GM19023 (cell line): ENCODE results near the gene MED13L.
"Not testable (repeated sequence)": the region's sequence is repeated elsewhere in the genome, so short reads cannot be mapped to it uniquely, and the experiment has no call there.

Source experiments
- ATAC-seq: cut with Tn5 transposase; IDR thresholded peaks from one replicate; pipeline ENCODE4 v1.9.1; 2021; ENCODE audit warnings: mild to moderate bottlenecking, moderate library complexity; ENCODE audit not compliant: unreplicated experiment

Gene MED13L

DNA sequence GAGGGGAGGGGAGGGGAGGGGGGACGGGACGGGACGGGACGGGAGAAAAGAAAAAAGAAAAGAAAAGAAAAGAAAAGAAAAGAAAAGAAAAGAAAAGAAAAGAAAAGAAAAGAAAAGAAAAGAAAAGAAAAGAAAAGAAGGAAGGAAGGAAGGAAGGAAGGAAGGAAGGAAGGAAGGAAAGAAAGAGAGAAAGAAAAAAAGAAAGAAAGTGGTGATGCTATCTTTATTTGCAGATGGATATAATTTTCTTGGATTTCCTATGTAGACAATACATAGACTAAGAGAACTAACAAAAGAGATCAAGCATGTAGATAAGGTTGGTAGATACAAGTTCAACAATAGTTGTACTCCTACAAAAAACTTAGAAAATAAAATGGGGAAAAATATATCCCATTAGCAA lies 245.9 kb downstream of the MED13L start:
- ATAC-seq: not testable (repeated sequence)

DNA sequence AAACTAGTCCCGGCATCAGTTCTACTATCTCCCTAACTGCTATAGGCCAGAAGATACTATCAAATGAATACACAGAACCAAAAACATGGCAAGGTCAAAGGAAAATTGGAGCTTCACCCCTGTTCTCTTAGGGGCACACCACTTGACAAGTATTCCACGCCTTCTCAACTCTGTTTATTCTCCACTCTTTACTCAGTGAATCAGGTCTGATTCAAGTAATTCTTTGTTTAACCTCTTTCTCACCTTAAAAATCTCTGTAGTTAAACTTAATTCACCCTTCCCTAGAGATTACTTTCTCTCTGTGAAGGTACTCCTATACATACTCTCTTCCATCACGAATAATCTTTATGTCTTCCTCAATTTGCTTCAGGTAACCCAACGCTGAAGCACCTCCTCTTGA lies 248.9 kb downstream of the MED13L start:
- no peak for ATAC-seq

DNA sequence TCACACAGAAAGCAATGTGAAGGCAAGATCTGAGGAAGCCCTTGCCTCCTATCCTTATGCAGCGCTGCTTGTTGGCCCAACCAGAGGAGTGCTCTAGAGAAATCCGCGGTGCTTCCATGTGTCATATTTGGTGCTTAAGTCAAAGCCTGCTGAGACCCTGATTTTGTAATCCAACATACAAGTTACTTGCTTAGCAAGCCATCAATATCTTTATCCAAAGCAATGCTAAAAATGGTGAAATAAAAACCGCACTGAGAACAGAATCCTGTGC lies 250.0 kb downstream of the MED13L start:
- no peak for ATAC-seq

GRCh38 chr12:116026768-116027550 lies 250.5 kb downstream of the MED13L start:
- ATAC-seq: no peak

- no peak for ATAC-seq
These were observed 251.1 kb downstream of the MED13L start for GRCh38 chr12:116026346-116026745.

GRCh38 chr12:116024769-116025168 lies 252.7 kb downstream of the MED13L start:
- no peak for ATAC-seq

DNA sequence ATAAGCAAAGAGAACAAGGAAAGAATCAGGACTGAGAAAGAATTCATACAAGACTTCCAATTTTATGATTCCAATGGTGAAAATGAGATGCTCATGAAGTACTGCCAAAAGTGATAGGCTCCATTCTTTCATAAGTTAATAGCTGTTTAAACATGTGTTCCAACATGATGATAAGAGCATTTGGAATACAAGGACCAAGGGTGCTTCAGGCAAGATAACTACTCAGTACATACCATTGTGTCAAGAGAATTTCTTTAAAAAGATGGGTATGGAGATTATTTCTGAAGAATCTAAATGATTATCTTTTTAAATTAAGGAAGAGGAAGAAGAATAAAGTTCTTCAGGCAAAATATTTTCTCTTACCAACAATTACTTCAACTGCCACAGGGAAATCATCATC lies 258.1 kb downstream of the MED13L start:
- ATAC-seq: no peak

- no peak for ATAC-seq
These were observed 259.2 kb downstream of the MED13L start for GRCh38 chr12:116018282-116018681.

DNA sequence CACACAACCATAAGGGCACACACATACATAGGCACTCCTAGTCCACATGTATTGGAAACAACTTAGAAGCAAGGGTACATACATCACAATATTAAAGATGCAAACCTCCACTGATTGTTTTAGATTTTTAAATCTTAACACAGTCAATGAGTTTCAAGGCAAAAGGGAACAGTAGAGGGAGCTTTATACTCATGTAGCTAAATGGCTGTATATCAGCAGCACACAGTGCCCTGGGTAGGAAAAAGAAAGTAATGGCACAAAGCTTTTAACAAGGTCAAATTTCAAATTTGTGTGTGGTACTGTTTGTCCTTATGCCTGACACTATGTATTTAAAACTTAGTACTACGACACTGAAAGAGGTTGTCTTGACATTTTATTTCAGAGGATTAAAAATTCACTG lies 262.0 kb downstream of the MED13L start:
- no peak for ATAC-seq

- no peak for ATAC-seq
These were observed 264.7 kb downstream of the MED13L start for GRCh38 chr12:116012757-116013156.

DNA sequence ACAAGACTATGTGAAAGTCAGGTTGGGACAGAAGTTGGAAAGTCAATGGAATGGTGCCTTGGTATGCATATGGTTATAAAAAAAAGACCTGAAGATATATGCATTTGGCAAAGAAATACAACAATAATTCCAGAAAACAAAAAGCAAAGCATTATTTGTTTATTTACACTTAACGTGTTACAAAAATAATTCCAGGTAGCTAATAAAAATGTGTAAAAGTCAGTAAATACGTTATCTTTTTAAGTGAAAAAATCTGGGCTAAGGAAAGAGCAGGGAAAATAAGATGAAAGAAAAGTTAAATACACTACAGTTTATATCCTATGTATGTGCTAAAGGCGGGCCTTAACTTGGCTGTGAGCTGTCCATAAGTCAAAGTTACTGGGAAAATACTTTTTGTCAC lies 266.3 kb downstream of the MED13L start:
- no peak for ATAC-seq

DNA sequence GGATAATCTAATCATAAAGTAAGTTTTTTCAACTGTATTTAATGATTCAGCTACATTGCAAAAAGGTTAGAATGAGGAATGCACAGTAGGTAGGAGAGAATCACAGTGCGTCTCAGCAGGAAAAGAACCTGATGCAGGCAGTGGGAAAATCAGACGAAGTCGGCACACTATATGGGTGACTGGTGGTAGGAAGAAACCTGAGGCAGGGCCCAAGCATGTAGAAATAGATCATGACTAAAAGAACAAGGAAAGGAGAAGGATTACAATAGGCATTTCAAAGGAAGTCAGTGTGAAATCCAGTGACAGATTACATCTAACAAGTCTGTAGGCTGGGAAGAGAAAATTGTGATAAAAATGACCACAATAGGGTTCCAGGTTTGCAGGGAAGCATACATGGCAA lies 267.0 kb downstream of the MED13L start:
- ATAC-seq: no peak

DNA sequence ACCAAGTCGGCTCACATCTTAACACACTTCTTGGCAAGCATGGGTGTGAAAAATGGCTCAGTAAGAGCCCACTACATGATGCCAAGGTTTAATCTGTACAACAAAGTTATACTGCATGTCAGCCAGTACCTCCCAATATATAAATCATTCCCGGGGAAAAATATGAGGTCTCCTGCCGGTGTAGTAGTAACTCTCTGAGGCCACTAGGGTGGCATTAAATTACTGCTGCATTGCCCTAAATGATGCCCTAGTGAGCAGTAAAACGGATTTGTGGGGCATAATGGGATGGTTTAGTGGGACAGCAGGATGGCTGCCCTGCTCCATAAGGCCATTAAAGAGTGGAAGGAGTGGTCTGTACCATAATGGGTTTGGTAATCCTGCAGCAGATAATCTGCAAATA lies 267.7 kb downstream of the MED13L start:
- ATAC-seq: no peak

DNA sequence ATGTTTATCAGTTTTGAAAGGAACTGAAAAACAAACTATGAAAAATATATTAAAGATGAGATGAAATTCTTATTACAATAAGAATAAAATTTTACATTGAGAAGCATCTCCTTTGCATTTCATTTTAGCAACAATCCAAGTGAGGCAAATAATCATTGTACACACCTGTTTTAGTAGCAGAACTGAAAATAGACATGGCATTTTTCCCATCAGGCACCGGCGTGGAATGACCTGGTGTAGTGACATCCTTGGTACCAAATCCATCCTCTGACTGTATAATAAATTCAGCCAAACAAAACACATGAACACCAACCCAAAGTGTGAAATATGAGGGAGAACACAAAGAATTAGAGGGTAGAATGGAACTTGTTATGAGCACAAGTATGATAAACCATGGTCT lies 271.4 kb downstream of the MED13L start:
- no peak for ATAC-seq

DNA sequence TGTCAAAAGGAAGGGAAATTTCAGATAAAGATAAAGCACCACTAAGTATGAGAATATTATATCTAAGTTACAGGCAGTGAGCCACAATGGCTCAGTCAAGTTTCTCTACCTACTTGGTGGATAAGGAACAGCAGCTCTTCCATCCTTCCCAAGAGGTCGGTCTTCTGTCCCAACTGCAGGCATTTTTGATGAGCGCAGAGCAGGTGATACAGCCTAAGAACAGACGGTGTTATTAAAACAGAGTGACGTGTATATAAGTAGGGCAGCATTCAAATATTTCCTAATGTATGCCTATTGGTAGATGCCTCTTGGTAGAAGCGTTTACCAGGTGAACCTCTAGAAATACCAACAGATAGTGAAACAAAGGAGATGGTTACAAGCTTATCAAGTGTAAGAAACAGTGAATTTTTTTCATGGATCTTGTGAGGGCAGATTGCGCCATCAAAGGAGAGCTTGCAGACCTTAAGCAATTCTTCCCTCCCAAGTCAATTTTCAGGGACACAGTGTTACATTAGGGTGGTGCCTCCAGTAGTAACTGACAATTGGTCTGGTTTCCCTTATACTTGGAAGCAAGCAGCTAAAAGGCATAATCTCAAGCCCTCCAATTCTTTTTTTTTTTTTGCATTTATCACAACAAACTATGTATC lies 274.5 kb downstream of the MED13L start:
- ATAC-seq: no peak

DNA sequence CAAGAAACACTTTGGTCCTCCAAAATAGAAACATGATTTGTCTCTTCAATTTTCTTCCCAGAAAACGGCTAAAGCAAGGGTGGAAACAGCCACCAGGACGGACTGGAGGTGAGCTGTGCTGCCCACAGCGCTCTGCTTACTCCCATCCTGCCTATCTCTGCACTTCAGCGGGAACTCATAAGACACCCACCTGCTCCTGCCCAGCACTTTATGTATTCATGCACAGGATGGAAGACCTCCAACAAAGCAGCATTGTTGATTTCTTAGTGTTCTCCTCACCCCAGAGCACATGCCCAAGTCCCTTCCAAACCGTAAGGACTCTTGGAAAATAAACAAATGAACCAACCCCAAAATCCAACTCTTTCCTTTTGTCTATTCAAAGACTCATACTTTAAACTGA lies 277.2 kb downstream of the MED13L start:
- ATAC-seq: no peak

DNA sequence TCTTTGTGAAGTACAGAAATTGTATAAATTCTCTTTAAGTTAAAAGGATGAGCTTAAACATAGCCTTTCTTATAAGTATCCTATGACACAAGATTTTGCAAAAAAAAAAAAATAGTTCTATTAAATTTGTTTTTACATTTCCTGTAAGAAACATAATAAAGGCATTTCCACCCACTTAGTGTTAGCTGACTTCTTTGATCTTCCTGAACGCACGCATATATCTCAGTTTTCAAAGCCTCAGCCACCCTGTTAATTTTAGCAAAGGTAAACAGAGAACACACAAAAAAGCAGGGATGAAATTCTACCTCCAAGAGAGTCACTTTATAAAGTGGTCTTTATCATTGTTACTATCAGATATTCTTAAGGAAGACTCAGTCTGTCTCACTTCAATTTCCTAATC lies 277.9 kb downstream of the MED13L start:
- ATAC-seq: no peak

GRCh38 chr12:115998794-115999478 lies 278.6 kb downstream of the MED13L start:
- ATAC-seq: no peak

- no peak for ATAC-seq
These were observed 279.3 kb downstream of the MED13L start for GRCh38 chr12:115998119-115998633.

- ATAC-seq: no peak
These were observed 283.8 kb downstream of the MED13L start for GRCh38 chr12:115993737-115994136.

- ATAC-seq: no peak
These were observed 287.3 kb downstream of the MED13L start for GRCh38 chr12:115990241-115990640.
